HG03342 (cell line): Measurements from ENCODE around the gene BICD2.

ENCODE experiments used
- ATAC-seq: cut with Tn5 transposase; IDR thresholded peaks from one replicate; pipeline ENCODE4 v1.9.1; 2021; ENCODE audit warnings: mild to moderate bottlenecking, moderate library complexity; ENCODE audit not compliant: unreplicated experiment

Gene BICD2

GRCh38 chr9:92671323-92671722 lies 93.3 kb downstream of the BICD2 start:
- ATAC-seq = no peak

DNA sequence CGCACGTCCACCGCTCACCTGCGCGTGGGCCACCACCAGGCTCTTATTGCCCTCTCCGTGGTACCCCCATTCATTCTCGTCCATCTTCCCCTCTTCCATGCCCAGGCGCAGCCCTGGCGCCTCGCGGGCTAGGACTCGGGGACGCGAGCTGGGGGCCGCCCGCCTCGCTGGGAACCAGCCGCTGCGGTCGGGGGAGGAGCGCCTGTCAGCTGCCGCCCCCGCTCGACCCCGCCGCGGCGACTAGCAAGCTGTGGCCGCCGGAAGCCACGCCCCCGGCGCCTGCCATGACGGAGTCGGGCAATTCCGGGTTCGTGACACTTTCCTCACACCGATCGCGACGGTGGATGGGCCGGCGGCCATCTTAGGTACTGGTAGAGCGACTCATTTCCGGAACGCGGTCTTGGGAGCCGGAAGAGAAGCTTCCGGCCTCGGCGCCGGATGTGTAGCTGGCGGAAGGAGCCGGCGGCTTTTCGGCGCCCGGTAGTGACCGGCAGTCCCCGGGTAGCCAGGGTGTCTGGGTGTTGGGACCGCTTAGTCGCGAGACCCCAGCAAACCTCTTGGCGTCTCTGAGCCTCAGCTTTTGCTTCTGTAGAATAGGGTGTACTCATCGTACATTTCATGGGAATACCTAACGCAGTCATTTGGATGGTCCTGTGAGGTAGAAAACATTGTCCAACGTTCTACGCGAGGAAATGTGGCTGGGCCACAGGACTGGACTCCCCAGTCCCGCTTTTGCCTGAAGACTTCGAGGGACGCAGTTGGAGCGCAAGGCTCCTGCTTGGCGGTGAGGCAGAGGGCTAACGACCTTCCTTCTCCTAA lies 94.5 kb downstream of the BICD2 start, which contains the start of gene IPPK:
TSS of gene IPPK (minus strand) at position 242 of the 819 bp plus-strand sequence. CDS start at position 99, 143 bp downstream.
- peak; percentile 93 for ATAC-seq

- peak; percentile 8 for ATAC-seq
Measured at GRCh38 chr9:92669527-92669889, 95.1 kb downstream of the BICD2 start.

GRCh38 chr9:92668746-92669526 lies 95.7 kb downstream of the BICD2 start:
- peak; percentile 1 for ATAC-seq

GRCh38 chr9:92666912-92667532 lies 97.6 kb downstream of the BICD2 start:
- ATAC-seq = no peak

- no peak for ATAC-seq
Measured at GRCh38 chr9:92666236-92666635, 98.4 kb downstream of the BICD2 start.

DNA sequence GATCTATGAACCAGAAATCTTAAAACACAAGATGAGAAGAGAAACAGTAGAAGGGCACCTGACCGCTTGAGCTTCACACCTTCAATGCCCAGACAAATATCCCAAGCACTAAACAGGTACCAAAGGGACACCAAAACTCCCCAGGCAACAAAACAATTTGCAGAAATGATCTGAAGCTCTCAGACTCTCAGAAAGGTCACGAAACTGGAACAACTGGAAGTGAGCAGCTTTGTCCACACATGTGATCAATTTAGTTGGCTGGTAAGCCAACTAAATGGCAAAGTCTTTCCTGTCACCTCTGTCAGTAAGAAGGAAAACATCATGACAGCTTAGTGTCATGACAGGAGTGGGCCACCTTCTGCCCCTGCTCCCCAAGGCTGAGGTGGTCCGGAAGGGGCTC lies 98.8 kb downstream of the BICD2 start:
- ATAC-seq = no peak

- no peak for ATAC-seq
Measured at GRCh38 chr9:92664394-92665152, 100.1 kb downstream of the BICD2 start.

DNA sequence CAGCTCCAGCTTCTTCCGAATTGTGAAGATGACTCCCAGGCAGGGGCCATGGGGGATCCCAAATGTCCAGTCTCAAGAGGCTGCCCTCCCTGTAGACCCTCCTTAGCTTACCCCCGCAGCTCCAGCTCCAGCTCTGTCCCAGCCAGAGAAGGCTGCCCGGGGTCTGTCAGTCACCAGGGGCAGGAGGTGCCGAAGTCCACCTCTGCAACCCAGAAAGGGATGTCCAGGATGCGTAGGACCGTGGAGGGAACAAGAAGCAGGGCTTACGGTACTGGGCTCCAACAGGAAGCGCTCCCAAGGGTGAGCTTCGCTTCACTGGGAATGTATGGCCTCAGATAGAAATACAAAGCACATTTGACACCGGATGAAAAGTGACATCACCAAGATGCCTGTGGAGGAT lies 100.7 kb downstream of the BICD2 start:
- no peak for ATAC-seq

DNA sequence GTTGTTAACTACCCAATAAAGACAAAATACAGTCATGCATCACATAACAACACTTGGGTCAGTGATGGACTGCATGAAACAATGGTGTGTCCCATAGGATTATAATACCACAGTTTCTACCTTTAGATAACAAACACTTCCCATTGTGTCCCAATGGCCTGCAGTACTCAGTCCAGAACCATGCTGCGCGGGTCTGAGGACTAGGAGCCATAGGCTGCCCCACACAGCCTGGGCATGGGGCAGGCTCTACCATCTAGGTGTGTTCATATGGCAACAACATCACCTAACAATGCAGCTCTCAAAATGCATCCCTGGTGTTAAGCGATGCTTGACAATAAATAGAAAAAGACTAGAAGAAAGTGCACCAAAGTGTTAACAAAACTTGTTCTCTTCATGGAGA lies 101.5 kb downstream of the BICD2 start:
- ATAC-seq = no peak

- no peak for ATAC-seq
Measured at GRCh38 chr9:92661743-92662142, 102.9 kb downstream of the BICD2 start.
